ENCODE measurements around the gene MIER2.

MIER2 gene

GRCh38 chr19:339262-339887 is 5.2 kb downstream of the MIER2 start:
- TF ChIP-seq CTCF (IDR thresholded peaks at IDR 0.05; ENCODE audit: low read depth, low read length), result no peak
- DNase-seq (ENCODE audit: extremely low read depth, low read depth), result no peak

GRCh38 chr19:338421-338820 is 6.2 kb downstream of the MIER2 start:
- no peak for DNase-seq (ENCODE audit: extremely low read depth, low read depth)
- no peak for TF ChIP-seq CTCF (IDR thresholded peaks at IDR 0.05; ENCODE audit: low read depth, low read length)

GRCh38 chr19:336067-336614 is 8.5 kb downstream of the MIER2 start:
- no peak for DNase-seq (ENCODE audit: extremely low read depth, low read depth)
- no peak for TF ChIP-seq CTCF (IDR thresholded peaks at IDR 0.05; ENCODE audit: low read depth, low read length)

- DNase-seq (ENCODE audit: extremely low read depth, low read depth), result no peak
- no peak for TF ChIP-seq CTCF (IDR thresholded peaks at IDR 0.05; ENCODE audit: low read depth, low read length)
Measured at GRCh38 chr19:335486-336066, 9.0 kb downstream of the MIER2 start.

GRCh38 chr19:335072-335471 is 9.5 kb downstream of the MIER2 start:
- DNase-seq (ENCODE audit: extremely low read depth, low read depth), result no peak

GRCh38 chr19:334296-335071 is 10.1 kb downstream of the MIER2 start:
- no peak for DNase-seq (ENCODE audit: extremely low read depth, low read depth)

More at GRCh38 chr19:335072-335471, 9.5 kb downstream of the MIER2 start:
- TF ChIP-seq CTCF (IDR thresholded peaks at IDR 0.05; ENCODE audit: low read depth, low read length), result no peak

More at GRCh38 chr19:334296-335071, 10.1 kb downstream of the MIER2 start:
- TF ChIP-seq CTCF (IDR thresholded peaks at IDR 0.05; ENCODE audit: low read depth, low read length), result no peak

Data from AG09319 (cell line).